GM21423 (cell line): ENCODE results near the gene MTUS2.

Experiments
- ATAC-seq: cut with Tn5 transposase; IDR thresholded peaks from one replicate; pipeline ENCODE4 v1.9.1; 2021; ENCODE audit warnings: mild to moderate bottlenecking, moderate library complexity; ENCODE audit not compliant: unreplicated experiment

MTUS2 gene

DNA sequence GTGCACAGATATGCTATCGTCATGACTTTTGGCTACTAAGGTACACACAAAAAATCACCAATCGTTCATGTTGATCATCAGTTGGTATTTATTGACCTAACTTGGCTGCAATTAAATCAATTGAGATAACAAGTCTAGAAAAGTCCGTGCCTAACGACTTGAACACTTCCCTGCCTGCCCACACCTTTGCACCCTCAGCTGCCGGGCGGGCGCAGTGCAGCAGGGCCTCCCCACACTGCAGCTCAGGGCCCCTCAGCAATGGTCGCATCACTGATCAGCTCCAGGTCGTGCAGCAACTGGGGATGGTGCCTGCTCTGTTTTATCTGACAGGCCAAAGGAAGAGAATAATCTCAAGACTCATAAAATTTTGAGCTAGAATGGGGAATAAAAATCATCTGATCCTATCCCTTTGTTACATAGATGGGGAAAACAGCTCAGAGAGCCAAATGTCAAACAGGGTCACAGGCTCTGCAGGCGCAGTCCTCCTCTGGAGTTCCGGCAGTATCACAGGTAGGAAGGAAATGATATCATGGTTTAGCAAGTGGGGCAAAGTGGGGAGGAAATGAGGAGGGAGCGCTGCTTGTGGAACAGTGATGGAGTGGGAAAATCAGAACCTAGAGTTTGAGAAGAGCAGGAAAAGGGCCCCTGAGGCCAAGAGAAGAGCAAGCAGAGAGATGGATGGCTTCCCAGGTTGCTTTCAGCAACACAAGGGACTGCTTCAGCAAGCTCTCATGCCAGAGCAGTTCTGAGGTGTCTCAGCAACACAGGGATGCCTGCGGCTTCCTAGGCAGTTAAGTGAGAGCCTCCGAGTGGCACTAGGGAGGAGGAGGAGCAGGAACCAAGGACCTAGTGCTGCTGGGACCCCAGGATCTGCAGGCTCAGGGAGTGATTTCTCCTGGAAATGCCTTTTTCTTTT lies 717.9 kb downstream of the MTUS2 start:
- no peak for ATAC-seq

DNA sequence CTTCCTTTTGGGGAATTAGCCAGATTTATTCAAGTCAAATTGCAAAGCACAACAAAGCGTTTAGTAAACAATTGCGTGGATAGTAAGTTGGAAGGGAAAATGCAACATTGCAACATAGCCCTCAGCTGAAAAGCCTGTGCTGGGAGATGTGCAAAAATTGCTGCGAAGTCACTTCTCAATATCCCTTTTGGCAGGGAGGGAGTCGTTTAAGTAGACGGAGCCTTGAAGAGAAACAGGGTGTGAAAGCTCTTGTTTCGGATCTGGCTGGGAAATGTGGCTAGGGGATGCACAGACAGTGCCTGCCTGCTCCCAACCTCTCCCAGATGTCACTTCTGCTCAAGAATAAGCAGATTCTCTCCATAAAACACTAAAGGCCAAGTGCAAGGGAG lies 718.5 kb downstream of the MTUS2 start:
- ATAC-seq: no peak

DNA sequence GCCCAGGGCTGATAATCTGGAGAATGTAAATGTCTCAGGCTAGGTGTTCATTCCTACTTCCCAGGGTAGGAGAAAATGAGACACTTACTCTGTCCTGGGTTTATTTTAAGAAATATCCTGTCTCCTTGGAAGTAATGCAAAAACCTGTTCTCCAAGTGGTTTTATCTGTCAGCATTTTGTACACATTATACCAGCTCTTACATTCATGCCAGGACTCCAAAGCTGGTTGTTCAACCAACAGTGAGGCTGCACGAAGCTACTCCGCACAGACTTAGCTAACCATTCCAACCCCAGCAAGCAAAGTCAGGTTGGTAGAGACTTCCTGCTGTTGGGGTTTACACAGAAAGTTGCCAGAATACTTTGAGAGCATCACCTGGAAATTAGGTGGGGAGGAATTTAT lies 719.7 kb downstream of the MTUS2 start:
- no peak for ATAC-seq

DNA sequence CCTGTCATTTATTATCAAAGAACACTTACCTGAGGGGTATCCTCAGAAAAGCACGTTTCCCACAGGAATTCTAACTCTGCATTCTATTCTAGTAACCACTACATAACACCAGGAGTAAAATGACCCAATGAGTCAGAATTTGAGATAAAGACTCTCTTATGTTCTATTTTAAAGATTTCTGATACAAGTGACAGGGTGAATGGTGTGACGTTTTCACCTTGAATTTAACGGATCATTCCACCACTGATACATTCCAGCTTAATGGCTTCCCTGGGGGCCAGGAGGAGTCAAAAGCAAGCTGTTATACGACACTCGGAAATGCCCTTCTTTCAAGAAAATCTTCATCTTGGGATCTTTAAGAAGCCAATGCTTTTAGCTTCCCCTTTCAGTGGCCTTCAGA lies 720.2 kb downstream of the MTUS2 start:
- ATAC-seq: no peak

DNA sequence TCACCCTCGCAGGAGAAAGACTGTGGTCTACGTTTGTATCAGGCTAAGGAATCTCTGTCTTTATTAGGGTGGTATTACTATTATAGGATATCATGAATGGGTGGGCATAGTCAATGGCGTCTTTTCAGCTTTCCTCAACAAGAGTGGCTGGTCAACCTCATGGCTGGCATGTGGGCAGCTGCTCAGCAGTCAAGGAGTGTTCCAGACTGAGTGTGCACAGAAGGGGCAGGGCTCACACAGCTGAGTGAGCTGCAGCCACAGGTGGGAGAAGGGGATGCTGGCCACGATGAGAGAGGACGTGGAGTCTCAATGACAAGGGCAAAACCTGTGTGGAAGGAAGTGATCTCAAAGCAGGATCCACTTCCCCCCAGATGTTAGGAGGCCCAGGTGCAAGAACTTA lies 720.7 kb downstream of the MTUS2 start:
- no peak for ATAC-seq

DNA sequence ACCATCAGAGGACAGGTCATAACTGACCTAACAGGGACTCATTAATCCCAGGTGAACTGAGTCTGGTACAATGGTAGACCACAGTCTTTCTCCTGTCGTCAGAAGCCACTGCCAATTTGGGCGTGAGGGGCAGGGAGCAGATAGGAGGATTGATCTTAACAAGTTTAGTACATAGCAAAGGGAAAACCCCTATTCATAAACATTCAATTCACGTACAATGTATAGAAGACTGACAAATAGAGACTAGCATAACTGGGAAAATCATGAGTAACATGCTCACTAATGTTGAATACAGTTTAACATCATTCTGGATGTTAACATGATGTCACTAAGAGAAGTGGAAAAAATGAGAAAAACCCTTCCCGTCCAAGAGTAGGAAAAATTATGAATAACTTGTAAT lies 721.3 kb downstream of the MTUS2 start:
- no peak for ATAC-seq

DNA sequence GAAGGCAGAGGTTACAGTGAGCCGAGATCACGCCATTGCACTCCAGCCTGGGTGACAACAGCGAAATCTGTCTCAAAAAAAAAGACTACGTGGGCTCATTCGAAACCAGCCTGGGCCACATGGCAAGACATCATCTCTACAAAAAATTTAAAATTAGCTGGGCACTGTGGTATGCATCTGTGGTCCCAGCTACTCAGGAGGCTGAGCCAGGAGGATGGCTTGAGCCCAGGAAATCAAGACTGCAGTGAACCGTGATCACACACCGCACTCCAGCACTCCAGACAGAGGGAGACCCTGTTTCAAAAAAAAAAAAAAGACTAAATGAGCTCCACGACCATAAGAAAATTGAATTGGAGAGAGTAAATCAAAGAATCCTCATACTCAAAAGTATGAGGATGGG lies 722.2 kb downstream of the MTUS2 start:
- no peak for ATAC-seq

DNA sequence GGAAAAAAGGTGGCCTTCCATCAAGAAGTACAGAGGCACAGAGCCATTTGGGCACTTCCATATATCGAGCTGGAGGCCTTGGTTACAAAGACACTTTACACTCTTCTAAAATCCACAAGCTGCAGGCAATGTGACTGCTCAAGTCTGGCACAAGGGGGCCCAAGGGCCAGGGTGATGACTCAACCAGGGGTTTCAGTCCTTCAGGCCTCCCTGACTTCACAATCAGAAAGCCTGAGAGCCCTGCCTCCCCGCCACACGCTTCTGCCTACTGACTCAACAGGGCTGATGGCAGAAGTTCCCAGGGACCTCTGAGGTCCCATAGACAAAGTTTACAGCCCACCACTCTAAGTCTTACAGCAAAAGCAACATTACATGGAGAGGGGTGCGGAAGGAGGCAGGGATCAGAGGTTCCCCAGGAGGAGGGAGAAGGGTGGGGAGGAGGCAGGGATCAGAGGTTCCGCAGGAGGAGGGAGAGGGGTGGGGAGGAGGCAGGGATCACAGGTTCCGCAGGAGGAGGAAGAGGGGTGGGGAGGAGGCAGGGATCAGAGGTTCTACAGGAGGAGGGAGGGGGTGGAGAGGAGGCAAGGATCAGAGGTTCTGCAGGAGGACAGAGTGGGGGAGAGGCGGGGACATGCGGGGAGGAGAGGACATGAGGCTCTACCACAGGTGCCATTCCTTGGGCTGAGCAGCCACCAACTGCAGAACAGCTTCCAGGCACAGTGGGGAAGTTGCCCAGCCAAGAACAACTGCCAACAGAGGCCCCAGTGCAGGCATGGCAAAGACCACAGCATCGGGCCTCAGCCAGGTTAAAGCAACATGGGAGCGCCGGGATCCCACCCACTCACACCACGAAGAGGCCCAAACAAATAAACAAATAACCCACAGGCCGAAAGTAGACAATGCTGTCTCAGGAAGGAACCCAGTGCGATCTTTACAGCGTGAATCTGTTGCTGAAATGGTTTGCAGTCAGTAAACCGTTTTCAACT lies 723.4 kb downstream of the MTUS2 start:
- ATAC-seq: peak; percentile 96

DNA sequence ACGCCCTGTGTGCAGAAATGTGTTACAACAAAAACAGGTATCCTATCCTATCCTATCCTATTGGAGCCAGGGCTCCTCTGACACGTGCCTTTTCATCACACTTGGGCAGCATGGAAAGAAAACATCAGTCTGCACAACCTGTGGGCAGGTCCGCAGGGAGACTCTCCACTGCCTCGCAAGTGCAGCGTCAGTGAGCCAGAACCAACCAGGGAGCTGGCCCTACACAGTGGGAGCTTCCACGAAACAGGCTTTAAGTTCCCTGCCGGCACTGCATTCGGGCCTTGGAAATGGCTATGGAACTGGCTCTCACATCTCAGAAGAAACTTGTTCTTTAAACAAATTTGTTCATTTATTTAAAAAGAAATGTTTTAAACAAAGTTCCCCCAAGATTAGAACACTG lies 725.8 kb downstream of the MTUS2 start:
- ATAC-seq: no peak

DNA sequence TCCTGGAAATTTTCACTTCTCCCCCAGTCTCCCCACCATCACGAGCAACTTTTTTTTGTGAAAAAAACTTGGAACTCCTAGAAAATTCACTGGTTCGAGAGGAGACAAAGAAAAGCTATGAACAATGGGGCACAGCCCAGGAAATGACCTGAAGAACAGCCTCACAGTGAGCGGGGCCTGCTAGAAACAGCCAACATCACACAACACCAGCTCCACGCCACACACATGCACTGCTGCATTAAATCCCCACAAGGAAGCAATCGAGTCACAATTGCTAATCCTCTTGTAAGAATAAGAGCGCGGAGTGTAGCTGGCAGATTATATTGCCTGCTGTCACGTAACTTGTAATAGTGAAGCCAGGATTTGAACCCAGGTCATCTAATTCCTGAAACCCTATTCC lies 726.5 kb downstream of the MTUS2 start:
- ATAC-seq: no peak

DNA sequence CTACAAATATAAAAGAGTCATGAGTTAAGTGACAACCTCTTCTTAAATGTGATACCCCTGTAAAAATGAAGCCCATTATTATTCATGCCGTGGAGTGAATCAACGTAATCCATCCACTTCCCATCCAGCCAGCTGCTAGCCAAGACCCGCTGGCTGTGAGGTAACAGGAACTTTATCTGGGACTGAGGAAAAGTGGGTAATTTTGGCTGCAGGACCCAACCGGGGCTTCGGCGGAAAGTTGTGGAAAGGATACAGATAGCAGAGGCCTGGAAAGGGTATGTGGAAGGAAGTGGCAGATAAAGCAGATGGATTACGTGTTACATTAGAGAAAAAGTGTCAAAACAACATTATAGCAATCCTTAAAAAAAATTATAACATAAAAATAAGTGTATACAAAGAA lies 727.0 kb downstream of the MTUS2 start:
- ATAC-seq: no peak

DNA sequence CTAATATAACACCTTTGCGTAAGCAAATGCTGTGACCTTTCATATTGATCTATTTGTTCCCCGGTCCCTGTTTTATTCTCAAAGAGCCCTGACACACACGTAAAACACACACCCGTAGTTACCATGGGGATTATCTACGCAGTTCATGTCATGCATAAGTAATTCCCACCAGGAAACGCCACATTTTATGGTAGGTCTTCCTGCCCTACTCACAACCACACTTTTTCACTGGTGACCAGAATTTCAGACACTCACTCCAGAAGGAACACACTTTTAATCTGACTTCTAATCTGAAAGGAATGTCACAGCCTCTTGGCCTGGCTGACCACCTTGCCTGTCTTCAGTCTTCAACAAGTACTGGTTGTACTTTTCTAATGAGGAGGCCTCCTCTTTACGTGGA lies 728.6 kb downstream of the MTUS2 start:
- no peak for ATAC-seq

DNA sequence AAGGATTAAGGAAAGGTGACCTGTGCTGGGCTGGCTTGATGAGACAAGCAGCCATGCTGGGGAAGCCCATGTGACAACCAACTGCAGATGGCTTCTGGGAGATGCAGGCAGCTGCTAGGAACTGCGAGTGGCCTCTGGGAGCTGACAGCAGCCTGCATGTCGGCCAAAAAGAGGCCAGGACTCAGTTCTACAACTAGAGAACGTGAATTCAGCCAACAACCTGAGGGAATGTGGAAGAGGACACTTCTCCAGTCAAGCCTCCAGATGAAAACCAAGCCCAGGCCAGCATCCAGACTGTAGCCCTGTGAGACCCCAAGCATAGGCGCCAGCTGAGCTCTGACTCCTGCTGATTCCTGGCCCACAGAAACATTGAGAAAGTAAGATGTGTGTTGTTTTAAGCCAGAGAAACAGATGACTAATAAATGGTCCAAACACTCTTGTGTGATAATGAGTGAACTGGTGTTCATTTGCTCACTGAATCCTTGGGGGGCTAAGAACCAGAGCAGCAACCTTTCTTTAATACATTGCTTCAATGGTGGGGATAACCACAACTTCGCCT lies 730.4 kb downstream of the MTUS2 start:
- no peak for ATAC-seq

DNA sequence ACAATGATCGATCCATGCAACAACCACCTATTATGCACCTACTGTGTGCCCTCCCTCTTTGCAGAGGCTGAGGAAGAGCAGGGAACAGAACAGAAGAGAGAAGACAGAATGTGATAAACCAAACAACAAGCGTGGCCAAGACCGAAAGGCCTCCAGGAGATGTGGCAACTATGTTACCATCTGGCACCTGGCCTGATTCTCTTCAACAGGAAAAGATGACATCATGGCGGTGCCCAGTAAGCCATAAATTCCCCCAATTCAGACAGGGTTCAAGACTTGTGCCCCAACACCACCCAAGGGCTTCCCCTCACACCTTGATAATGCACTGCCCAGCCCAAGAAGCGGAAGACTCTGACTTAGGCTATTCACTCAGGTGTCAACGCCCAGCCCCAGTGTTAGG lies 731.1 kb downstream of the MTUS2 start:
- no peak for ATAC-seq
